Activated CD4-positive, alpha-beta memory T cell treated with anti-CD3 and anti-CD28 coated beads, Interleukin-2, amount 10 ng/mL, durations not matched to agents 7 days and 5 days (primary cell): ENCODE measurements around the gene GAST. TPM values are rescaled to one million over a fixed set of nuclear protein-coding genes. Genes with fewer than 3 reads are reported as not detected.

Experiments used
- CTCF ChIA-PET: fragments of 350-600 bp; sonication (Branson Sonifier 250); formaldehyde crosslinking; loops from one replicate; lab custom pipeline; 2021; ENCODE audit warnings: antibody characterized with exemption, inconsistent platforms; lab: Charles Lee
- POLR2A ChIA-PET: fragments of 350-600 bp; sonication (Branson Sonifier 250); formaldehyde crosslinking; loops from one replicate; lab custom pipeline; 2021; ENCODE audit warnings: antibody characterized with exemption; lab: Charles Lee
- DNase-seq: peaks from one replicate; pipeline ENCODE4 v3.0.0-alpha.2; 2020
- H3K27ac Mint-ChIP-seq: one replicate; pipeline ENCODE4 v1.8.0; 2021; ENCODE audit warnings: mild to moderate bottlenecking, mixed read lengths
- H3K27me3 Mint-ChIP-seq: one replicate; pipeline ENCODE4 v1.8.0; 2021; ENCODE audit warnings: mixed read lengths
- H3K36me3 Mint-ChIP-seq: one replicate; pipeline ENCODE4 v1.8.0; 2021; ENCODE audit warnings: low read depth, mixed read lengths
- H3K4me1 Mint-ChIP-seq: one replicate; pipeline ENCODE4 v1.8.0; 2021; ENCODE audit warnings: mixed read lengths
- H3K4me3 Mint-ChIP-seq: one replicate; pipeline ENCODE4 v1.8.0; 2021; ENCODE audit warnings: mild to moderate bottlenecking, mixed read lengths
- H3K9me3 Mint-ChIP-seq: one replicate; pipeline ENCODE4 v1.8.0; 2021; ENCODE audit warnings: mixed read lengths
- total RNA-seq, 2 experiments: library from RNA; stranded (reverse); gene quantifications; one replicate each; pipeline ENCODE4 v1.2.3, GENCODE V29; 2021

GAST gene
- total RNA-seq, 2 experiments from 2014 or later = not detected

DNA sequence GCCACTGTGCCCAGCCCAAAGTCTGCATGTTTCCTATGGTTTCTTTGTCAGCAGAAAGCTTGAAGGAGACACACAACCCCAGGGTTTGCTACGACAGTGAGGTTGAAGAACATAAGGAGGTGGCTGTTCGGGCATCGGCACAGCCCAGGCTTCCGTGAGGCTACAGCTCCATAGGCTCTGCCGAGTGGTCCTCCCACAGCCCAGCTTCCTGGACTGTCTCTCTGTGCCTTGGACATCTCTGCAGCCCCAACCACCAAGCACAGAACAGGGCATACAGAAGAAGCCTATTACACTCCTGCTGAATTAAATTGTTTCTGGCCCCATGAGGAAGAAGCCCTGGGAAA is 25.5 kb downstream of the GAST start:
- peaks cover 12% of the 10 kb centered on the region for H3K4me1 Mint-ChIP-seq
- CTCF ChIA-PET = interaction anchor here (0.6 to 1.9 kb wide), 17 partner anchors 9 to 1195 kb away, joined by 3 to 19 read pairs (median 3); partner anchors contain the start of genes ODAD4 and P3H4

DNA sequence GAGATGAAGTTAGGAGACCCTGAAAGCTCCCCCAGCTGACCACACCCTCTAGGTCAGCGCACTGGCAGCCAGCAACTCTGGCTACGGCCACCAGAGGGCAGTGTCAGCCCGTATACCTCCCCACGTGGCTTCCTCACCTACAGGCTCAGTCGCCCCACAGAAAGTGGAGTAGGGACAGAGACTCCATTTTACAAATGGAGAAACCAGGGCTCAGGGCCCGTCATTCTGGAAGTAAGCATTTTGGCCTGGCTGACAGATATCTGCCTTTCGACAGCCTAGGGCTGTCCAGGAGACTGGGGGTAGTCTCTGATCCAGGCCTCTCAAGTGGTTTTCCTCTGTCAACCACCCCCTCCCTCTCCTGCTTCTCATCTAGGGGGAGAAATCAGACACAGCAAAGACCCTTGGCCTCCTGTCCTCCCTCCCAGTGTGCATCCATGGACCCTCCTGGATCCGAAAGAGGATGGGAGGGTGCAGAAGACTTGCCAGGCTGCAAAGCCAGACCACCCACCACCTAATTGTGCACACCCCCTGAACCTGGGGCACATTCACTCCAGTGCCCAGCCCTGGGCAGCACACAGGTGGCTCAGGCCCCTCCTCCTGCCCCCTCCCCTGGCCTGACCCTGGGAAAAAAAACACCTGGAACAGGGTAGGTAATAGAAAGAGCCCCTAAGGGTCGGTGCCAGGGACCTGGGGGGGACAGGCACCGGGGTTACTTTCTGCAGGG is 26.1 kb downstream of the GAST start:
- Mint-ChIP-seq H3K36me3 (no peaks in the 10 kb centered on the region), H3K4me1 (peaks cover 12% of the 10 kb centered on the region), H3K9me3 (no peaks in the 10 kb centered on the region), H3K4me3 (no peak overlapping the region), H3K27me3 (peaks cover 27% of the 10 kb centered on the region), H3K27ac (no peak overlapping the region)
- peak; percentile 84 for DNase-seq
- ChIA-PET CTCF (interaction anchor here (0.6 to 1.9 kb wide), 15 partner anchors 11 to 218 kb away, joined by 3 to 19 read pairs (median 3); partner anchors contain the start of genes ODAD4 and P3H4), POLR2A (interaction anchor here (0.6 to 1.2 kb wide), 2 partner anchors 49 to 50 kb away, joined by 3 to 5 read pairs; partner anchors contain the start of gene EIF1)

More for the DNA sequence above, 25.5 kb downstream of the GAST start:
- no peaks in the 10 kb centered on the region for H3K9me3 Mint-ChIP-seq
- H3K27me3 Mint-ChIP-seq = peaks cover 27% of the 10 kb centered on the region
- peak overlapping the region; percentile 62 for H3K27ac Mint-ChIP-seq
- H3K4me3 Mint-ChIP-seq = no peak overlapping the region
- POLR2A ChIA-PET = interaction anchor here (0.6 to 1.2 kb wide), 2 partner anchors 48 to 50 kb away, joined by 3 to 5 read pairs; partner anchors contain the start of gene EIF1
- DNase-seq = no peak
- H3K36me3 Mint-ChIP-seq = no peaks in the 10 kb centered on the region

DNA sequence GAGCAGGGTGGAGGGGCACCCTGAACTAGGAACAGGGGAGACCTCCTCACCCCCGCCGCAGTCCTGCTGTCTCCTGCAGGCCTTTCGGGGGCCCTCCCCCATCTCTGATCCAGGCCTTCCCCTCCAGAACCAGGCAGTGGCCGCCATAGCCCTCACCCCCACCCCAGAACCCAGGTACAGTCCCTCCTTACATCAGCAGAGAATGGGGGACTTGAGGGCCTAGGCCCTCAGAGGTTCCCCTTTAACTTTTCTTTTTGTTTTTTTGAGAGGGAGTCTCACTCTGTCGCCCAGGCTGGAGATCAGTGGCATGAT is 26.6 kb downstream of the GAST start:
- no peak for DNase-seq
- H3K36me3 Mint-ChIP-seq = no peaks in the 10 kb centered on the region
- ChIA-PET POLR2A (no interaction called here), CTCF (no interaction called here)
- H3K4me1 Mint-ChIP-seq = peaks cover 10% of the 10 kb centered on the region
- H3K9me3 Mint-ChIP-seq = no peaks in the 10 kb centered on the region
- H3K4me3 Mint-ChIP-seq = no peak overlapping the region
- H3K27ac Mint-ChIP-seq = no peak overlapping the region
- H3K27me3 Mint-ChIP-seq = peaks cover 23% of the 10 kb centered on the region

GRCh38 chr17:41739661-41740352 is 27.7 kb downstream of the GAST start:
- CTCF ChIA-PET = interaction anchor here (1.4 kb wide), 1 partner anchor 62 kb away, joined by 4 read pairs; no protein-coding TSS in a partner anchor
- Mint-ChIP-seq H3K4me1 (peaks cover 10% of the 10 kb centered on the region), H3K27ac (no peak overlapping the region), H3K27me3 (peaks cover 20% of the 10 kb centered on the region), H3K36me3 (no peaks in the 10 kb centered on the region), H3K4me3 (no peak overlapping the region), H3K9me3 (no peaks in the 10 kb centered on the region)
- DNase-seq = no peak
- POLR2A ChIA-PET = interaction anchor here (0.8 kb wide), 1 partner anchor 49 kb away, joined by 3 read pairs; no protein-coding TSS in a partner anchor

DNA sequence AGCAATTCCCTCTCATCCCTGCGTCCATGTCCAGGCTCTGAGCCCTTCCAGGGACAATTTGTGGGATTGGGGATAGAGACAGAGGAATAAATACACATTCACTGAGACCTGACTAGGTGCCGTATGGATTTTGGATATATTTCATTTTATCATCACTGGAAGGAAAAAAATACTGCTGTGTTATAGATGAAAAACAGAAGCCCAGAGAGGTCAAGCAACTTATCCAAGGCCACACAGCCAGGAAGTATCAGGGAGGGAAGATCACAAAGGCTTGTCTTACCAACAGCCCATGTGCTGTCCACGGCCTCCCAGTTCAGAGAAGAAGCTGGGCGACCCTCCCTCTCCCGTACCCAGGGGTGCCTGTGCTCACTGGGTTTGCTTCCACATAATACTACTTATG is 28.4 kb downstream of the GAST start:
- POLR2A ChIA-PET = interaction anchor here (0.8 kb wide), 1 partner anchor 49 kb away, joined by 3 read pairs; no protein-coding TSS in a partner anchor
- CTCF ChIA-PET = interaction anchor here (1.4 kb wide), 1 partner anchor 62 kb away, joined by 4 read pairs; no protein-coding TSS in a partner anchor
- no peak for DNase-seq
- peaks cover 15% of the 10 kb centered on the region for H3K27me3 Mint-ChIP-seq
- H3K27ac Mint-ChIP-seq = no peak overlapping the region
- H3K9me3 Mint-ChIP-seq = no peaks in the 10 kb centered on the region
- no peak overlapping the region for H3K4me3 Mint-ChIP-seq
- H3K4me1 Mint-ChIP-seq = peaks cover 8% of the 10 kb centered on the region
- H3K36me3 Mint-ChIP-seq = no peaks in the 10 kb centered on the region

DNA sequence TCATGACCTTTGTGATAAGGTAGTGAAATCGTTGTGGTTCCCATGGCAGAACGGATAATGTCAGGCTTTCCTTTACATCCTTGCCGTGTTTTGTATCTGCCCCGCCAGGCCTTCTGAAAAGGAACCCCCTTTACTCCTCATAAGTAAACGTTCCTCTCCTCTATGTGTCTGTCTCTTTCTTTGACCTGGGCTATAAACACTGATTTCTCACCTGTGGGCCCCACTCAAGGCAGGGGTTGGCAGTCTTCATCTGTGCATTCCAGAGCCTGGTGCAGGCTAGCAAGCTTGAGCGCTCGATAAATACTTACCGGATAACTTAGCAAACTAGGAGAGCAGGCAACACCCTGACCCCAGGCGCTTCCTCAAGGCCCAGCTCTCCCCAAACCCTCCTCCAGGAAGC is 29.6 kb downstream of the GAST start:
- Mint-ChIP-seq H3K4me1 (peaks cover 8% of the 10 kb centered on the region), H3K27me3 (peaks cover 9% of the 10 kb centered on the region), H3K36me3 (no peaks in the 10 kb centered on the region), H3K4me3 (no peak overlapping the region), H3K9me3 (no peaks in the 10 kb centered on the region), H3K27ac (no peak overlapping the region)
- DNase-seq = no peak
- ChIA-PET CTCF (interaction anchor here (0.8 to 1.0 kb wide), 2 partner anchors 60 kb away, joined by 3 read pairs; no protein-coding TSS in a partner anchor), POLR2A (interaction anchor here (0.7 kb wide), 1 partner anchor 54 kb away, joined by 3 read pairs; no protein-coding TSS in a partner anchor)

GRCh38 chr17:41748275-41748674 is 36.1 kb downstream of the GAST start:
- POLR2A ChIA-PET = no interaction called here
- Mint-ChIP-seq H3K9me3 (no peaks in the 10 kb centered on the region), H3K4me1 (no peaks in the 10 kb centered on the region), H3K27me3 (peaks cover 7% of the 10 kb centered on the region), H3K36me3 (no peaks in the 10 kb centered on the region), H3K27ac (no peak overlapping the region), H3K4me3 (no peak overlapping the region)
- DNase-seq = no peak
- CTCF ChIA-PET = no interaction called here

DNA sequence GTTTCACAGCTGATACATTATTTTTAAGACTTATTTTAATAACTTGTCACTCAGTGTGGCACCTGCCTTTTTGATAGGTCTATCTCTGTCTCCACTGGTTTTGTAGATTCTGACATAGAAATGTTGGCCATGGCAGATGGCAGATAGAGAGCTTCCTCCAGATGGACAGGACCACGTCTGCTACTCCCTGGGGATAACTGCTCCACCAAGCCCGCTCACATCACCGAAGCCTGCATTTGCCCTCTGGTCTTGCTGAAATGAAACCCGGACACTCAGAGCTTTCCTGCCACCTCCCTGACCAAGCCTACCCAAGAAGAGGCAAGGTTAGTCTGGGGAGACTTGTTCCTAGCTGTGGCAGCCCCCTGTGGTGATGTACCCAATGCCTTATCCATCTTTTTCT is 38.7 kb downstream of the GAST start:
- Mint-ChIP-seq H3K27ac (no peak overlapping the region), H3K4me3 (no peak overlapping the region), H3K27me3 (peaks cover 7% of the 10 kb centered on the region), H3K36me3 (no peaks in the 10 kb centered on the region), H3K9me3 (no peaks in the 10 kb centered on the region), H3K4me1 (no peaks in the 10 kb centered on the region)
- ChIA-PET POLR2A (no interaction called here), CTCF (no interaction called here)
- DNase-seq = no peak

GRCh38 chr17:41751288-41751687 is 39.2 kb downstream of the GAST start:
- Mint-ChIP-seq H3K36me3 (no peaks in the 10 kb centered on the region), H3K4me1 (no peaks in the 10 kb centered on the region), H3K9me3 (no peaks in the 10 kb centered on the region), H3K4me3 (no peak overlapping the region), H3K27ac (no peak overlapping the region), H3K27me3 (peaks cover 7% of the 10 kb centered on the region)
- ChIA-PET CTCF (no interaction called here), POLR2A (no interaction called here)
- DNase-seq = no peak

GRCh38 chr17:41754066-41754465 is 41.9 kb downstream of the GAST start:
- POLR2A ChIA-PET = interaction anchor here (1.4 kb wide), 1 partner anchor 20 kb away, joined by 3 read pairs; no protein-coding TSS in a partner anchor
- Mint-ChIP-seq H3K4me1 (no peaks in the 10 kb centered on the region), H3K4me3 (no peak overlapping the region), H3K9me3 (no peaks in the 10 kb centered on the region), H3K36me3 (no peaks in the 10 kb centered on the region), H3K27me3 (peaks cover 3% of the 10 kb centered on the region), H3K27ac (no peak overlapping the region)
- CTCF ChIA-PET = interaction anchor here (1.2 kb wide), 1 partner anchor 91 kb away, joined by 4 read pairs; no protein-coding TSS in a partner anchor
- DNase-seq = no peak

- Mint-ChIP-seq H3K9me3 (no peaks in the 10 kb centered on the region), H3K4me3 (no peak overlapping the region), H3K36me3 (no peaks in the 10 kb centered on the region), H3K27me3 (no peaks in the 10 kb centered on the region), H3K27ac (no peak overlapping the region), H3K4me1 (no peaks in the 10 kb centered on the region)
- ChIA-PET POLR2A (no interaction called here), CTCF (no interaction called here)
- no peak for DNase-seq
Observed at GRCh38 chr17:41758601-41759000, 46.5 kb downstream of the GAST start.

DNA sequence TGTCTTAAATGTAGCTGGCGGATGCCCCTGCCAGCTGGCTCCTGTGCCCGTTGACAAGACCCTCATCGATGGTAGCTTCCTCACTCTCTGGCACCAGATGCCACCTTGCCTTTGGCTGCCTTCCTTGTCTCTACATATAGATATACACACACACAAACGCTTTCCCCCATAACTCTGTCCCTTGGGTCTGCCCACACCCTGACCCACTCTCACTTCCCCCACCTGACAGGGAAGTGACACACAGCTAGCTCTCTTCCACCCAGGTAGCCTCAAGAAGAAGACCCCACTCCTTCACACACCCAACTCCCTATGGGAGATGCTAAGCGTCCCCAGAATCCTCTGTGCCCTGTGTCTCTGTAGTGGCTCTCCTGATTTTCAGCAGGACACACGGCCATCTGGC is 48.7 kb downstream of the GAST start:
- Mint-ChIP-seq H3K4me3 (no peak overlapping the region), H3K27ac (no peak overlapping the region), H3K9me3 (no peaks in the 10 kb centered on the region), H3K27me3 (no peaks in the 10 kb centered on the region), H3K36me3 (no peaks in the 10 kb centered on the region), H3K4me1 (no peaks in the 10 kb centered on the region)
- no peak for DNase-seq
- CTCF ChIA-PET = no interaction called here
- POLR2A ChIA-PET = no interaction called here

DNA sequence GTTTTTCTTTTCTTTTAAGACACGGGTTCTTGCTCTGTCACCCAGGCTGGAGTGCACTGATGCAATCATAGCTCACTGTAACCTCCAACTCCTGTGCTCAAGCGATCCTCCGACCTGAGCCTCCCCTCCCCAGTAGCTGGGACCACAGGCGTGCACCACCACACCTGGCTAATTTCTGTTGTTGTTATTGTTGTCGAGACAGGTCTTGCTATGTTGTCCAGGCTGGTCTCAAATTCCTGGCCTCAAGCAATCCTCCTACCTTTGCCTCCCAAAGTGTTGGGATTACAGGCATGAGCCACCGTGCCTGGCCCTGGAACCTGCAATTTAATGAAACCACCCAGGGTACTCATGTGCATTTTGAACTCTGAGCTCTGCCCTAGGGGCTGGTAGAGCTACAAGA is 50.3 kb downstream of the GAST start:
- no peaks in the 10 kb centered on the region for H3K36me3 Mint-ChIP-seq
- ChIA-PET CTCF (interaction anchor here (0.6 kb wide), 1 partner anchor 16 kb away, joined by 3 read pairs; no protein-coding TSS in a partner anchor), POLR2A (no interaction called here)
- no peak for DNase-seq
- no peaks in the 10 kb centered on the region for H3K4me1 Mint-ChIP-seq
- no peak overlapping the region for H3K27ac Mint-ChIP-seq
- no peaks in the 10 kb centered on the region for H3K9me3 Mint-ChIP-seq
- H3K4me3 Mint-ChIP-seq = no peak overlapping the region
- H3K27me3 Mint-ChIP-seq = no peaks in the 10 kb centered on the region
